Testis (tissue), 2 donors: ENCODE results near the gene ARHGEF40.

Experiments used
- CTCF ChIP-seq, 3 experiments: fragments of 450-650 bp in 2 of 3; fragments of 200-600 bp in 1 of 3; sonication (generic) in 1 of 3; IDR thresholded peaks; one replicate each; pipeline ENCODE4 v1.5.1; 2016 to 2019; ENCODE audit warnings: antibody characterized with exemption in 3 of 3, mild to moderate bottlenecking in 2 of 3, moderate library complexity in 1 of 3
- POLR2A ChIP-seq: fragments of 450-650 bp; IDR thresholded peaks from one replicate; pipeline ENCODE4 v1.6.1; 2017; ENCODE audit warnings: antibody characterized with exemption, mild to moderate bottlenecking, moderate library complexity

- TF ChIP-seq POLR2A, result no peak
- no peak for TF ChIP-seq CTCF (IDR thresholded peaks at IDR 0.05)
These were observed 37.2 kb downstream of the ARHGEF40 start for GRCh38 chr14:21107283-21107800.
